Measurements from ENCODE around the gene PLEKHA1.

GRCh38 chr10:122390271-122390670, 15.8 kb downstream of the PLEKHA1 start:
- TF ChIP-seq CTCF (conservative IDR thresholded peaks at IDR 0.05; ENCODE audit: low read depth, low read length) (no peak), MAFK (IDR thresholded peaks at IDR 0.05; ENCODE audit: low read depth, low read length) (no peak)
